HFF-Myc (cell line): Measurements from ENCODE around the gene MPHOSPH9.

Experiments
- DNase-seq: peaks from one replicate; pipeline ENCODE4 v3.0.0-alpha.2; 2011; ENCODE audit warnings: low read depth; ENCODE audit errors: extremely low read depth
- H3K4me3 ChIP-seq: replicated peaks from 2 replicates; pipeline ENCODE4 v1.5.1; 2011; ENCODE audit warnings: low read depth, mild to moderate bottlenecking, control low read depth, low read length
- CTCF ChIP-seq: IDR thresholded peaks from 2 replicates; pipeline ENCODE4 v1.5.1; 2012; ENCODE audit warnings: mild to moderate bottlenecking, low read depth, low read length, control low read depth; ENCODE audit errors: missing control alignments

Gene MPHOSPH9

GRCh38 chr12:123115409-123116121, 117.4 kb downstream of the MPHOSPH9 start:
- no peak for TF ChIP-seq CTCF
- no peak overlapping the region for H3K4me3 ChIP-seq
- DNase-seq, result peak; percentile 47

- TF ChIP-seq CTCF, result no peak
- no peak overlapping the region for H3K4me3 ChIP-seq
Measured at GRCh38 chr12:123114304-123115083, 118.4 kb downstream of the MPHOSPH9 start.

GRCh38 chr12:123113026-123113425, 119.9 kb downstream of the MPHOSPH9 start:
- TF ChIP-seq CTCF, result no peak
- DNase-seq, result no peak
- no peak overlapping the region for H3K4me3 ChIP-seq

More at GRCh38 chr12:123114304-123115083, 118.4 kb downstream of the MPHOSPH9 start:
- no peak for DNase-seq

GRCh38 chr12:123111498-123112165, 121.3 kb downstream of the MPHOSPH9 start:
- no peak for DNase-seq
- TF ChIP-seq CTCF, result no peak
- H3K4me3 ChIP-seq, result no peak overlapping the region

GRCh38 chr12:123109319-123109772, 123.6 kb downstream of the MPHOSPH9 start:
- H3K4me3 ChIP-seq, result no peak overlapping the region
- DNase-seq, result no peak
- TF ChIP-seq CTCF, result no peak

- TF ChIP-seq CTCF, result no peak
- no peak overlapping the region for H3K4me3 ChIP-seq
- no peak for DNase-seq
Measured at GRCh38 chr12:123108682-123109066, 124.3 kb downstream of the MPHOSPH9 start.
